M059J (cell line): ENCODE results near the gene STUM. TPM values are rescaled to one million over a fixed set of nuclear protein-coding genes. Genes with fewer than 3 reads are reported as not detected.
"Not testable (repeated sequence)": the region's sequence is repeated elsewhere in the genome, so short reads cannot be mapped to it uniquely, and the experiment has no call there.

Experiments
- DNase-seq: peaks from one replicate; pipeline ENCODE4 v3.0.0-alpha.2; 2012; ENCODE audit warnings: low read depth
- total RNA-seq: library from RNA; depleted of rRNA; stranded (reverse); fragments of >200 nt; shearing (Covaris generic); gene quantifications from 2 replicates; pipeline ENCODE4 v1.2.3, GENCODE V29; 2014

STUM gene
- total RNA-seq, 1 experiment from 2014 or later: not detected

DNA sequence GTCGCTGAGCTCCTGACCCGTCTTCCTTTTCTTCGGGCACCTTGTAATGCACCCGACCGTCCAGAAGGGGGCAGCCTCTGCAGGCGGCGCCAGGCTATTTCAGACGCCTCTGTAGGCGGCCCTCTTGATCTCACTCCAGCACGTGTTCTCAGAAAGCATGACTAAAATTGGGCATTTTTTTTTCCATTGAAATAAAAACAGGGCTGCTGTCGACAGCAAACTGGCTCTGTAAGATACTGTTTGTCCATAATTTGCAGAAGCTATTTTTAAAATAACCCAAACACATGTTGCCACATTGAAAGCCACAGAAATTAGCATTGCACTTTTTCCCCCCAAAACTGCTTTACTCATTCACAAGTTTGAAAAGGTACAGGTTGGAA lies 78.0 kb downstream of the STUM start:
- peak; percentile 57 for DNase-seq

GRCh38 chr1:226627050-226627755 lies 78.6 kb downstream of the STUM start:
- DNase-seq: no peak

DNA sequence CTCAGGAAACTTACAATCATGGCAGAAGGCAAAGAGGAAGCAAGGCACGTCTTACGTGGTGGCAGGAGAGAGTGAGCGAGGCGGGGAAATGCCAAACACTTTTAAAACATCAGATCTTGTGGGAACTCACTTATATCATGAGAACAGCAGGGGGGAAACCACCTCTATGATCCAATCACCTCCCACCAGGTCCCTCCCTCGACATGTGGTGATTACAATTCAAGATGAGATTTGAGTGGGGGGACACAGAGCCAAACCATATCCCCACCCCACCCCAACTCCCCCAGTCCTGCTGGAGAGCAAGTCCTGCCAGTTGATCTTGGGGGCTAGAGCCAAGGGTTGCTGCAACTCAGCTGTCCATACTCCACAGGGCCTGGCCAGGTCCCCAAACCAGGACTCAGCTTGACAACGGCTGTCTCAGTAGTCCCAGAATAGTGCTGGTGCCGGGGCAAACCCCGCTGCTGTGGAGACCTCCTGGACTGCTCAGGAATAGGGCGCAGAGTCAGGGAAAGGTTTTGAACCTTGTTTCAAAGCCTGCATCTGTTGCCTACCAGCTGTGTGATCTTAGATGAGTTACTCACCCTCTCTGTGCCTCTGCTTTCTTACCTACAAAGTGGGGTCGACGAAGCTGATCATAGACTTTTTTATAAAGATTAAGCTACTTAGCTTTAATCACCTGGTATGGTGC lies 79.5 kb downstream of the STUM start:
- DNase-seq: no peak

DNA sequence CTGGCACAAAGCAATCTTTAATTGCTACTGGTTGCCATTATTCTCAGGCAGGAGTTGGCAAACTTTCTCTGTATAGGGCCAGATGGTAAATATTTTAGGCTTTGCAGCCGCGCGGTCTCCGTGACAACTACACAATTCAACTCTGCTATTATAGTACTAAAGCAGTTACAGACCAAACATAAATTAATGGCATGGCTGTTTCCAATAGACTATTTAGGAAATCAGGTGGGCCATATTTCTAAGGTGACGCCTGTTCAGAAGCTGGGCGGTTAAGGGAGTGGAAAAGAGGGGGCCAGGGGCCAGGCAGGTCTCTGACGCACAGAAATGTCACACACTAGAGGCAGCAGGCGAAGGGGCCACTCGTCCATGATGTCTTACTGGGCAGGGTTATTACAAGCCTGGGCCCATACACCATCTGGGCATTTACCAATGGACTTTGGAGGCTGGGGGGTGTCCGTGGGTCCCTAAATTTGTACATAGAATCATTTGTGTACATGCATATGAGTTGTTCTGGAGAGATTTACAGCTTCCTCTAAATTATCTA lies 80.1 kb downstream of the STUM start:
- no peak for DNase-seq

GRCh38 chr1:226629210-226629895 lies 80.8 kb downstream of the STUM start:
- no peak for DNase-seq

GRCh38 chr1:226629896-226630550 lies 81.5 kb downstream of the STUM start:
- no peak for DNase-seq

DNA sequence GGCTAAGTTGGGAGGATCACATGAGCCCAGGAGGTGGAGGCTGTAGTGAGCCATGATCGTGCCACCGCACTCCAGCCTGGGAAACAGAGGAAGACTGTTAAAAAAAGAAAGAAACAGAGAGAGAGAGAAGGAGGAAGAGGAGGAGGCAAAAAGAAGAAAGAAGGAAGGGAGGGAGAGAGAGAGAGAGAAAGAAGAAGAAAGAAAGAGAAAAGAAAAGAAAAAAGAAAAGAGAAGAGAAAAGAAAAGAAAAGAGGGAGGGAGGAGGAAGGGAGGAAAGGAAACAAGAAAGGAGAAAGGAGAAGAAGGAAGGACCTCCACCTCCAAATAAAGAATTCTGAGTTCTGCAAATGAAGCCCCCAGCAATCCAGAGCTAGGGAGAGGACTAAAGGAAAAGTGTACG lies 82.0 kb downstream of the STUM start:
- no peak for DNase-seq

DNA sequence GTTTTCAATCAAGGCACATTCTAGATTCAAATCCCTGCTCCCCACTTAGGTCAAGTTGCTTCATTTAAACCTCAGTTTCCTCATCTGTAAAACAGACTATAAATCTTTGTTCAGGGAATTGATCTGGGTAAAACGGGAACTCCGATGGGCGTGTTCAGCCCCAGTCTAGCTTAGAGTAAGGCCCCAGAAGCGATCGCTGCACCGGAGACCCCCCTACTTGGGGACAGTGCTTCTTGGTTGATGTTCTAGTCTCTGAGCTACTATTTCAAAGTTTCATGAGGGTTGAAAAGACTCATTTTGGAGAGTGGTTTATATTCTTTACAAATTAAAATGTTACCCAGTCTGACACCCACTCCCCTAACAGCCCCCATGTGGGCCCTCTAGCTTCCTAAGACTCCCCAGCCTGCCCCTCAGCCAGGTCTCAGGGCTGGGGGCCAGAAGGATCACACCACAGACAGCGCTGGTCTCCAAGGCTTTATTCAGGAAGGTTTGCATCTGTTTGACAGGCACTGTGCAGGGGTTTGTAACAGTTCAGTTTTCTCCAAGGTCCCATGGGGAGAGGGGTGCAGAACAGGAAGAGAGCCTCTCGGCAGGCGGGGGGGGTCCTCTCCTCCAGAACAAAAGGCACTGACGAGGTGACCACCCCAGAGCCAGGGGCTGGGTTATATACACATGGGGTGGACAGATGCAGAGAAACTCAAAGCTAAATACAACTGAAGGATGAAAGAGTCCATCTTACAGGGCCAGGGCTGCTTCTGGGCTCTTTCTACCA lies 82.9 kb downstream of the STUM start:
- no peak for DNase-seq

DNA sequence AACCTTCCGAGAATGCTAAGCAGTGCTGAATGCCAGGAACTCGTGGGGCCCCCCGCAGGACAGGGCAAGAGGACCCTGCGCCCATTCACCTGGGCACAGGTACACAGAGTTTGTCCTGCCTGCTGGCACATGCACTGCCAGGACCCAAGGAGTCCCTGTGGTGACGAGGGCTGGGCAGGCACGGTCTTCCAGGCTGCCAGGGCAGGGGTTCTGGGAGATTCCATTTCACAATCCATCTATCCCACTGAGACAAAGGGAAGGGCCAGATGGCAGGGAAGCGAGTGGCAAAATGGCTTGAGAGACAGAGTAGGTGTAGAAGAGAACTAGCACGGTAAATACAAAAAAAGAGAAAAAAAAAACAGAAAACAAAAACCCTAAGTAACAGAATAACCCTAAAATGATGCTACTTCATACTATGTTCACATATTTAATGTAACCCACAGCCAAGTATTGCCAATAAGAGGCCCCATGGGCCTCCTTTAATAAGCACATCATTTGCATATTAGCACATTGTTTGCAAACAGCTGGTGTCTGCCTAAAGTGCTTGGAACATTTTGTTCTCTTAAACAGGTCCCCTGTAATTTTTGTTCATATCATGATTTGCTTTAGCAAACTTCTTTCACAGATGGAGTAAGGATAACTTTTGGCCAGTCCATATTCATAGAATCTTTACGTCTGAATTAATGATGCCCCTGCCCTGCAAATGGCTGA lies 83.8 kb downstream of the STUM start:
- DNase-seq: no peak

DNA sequence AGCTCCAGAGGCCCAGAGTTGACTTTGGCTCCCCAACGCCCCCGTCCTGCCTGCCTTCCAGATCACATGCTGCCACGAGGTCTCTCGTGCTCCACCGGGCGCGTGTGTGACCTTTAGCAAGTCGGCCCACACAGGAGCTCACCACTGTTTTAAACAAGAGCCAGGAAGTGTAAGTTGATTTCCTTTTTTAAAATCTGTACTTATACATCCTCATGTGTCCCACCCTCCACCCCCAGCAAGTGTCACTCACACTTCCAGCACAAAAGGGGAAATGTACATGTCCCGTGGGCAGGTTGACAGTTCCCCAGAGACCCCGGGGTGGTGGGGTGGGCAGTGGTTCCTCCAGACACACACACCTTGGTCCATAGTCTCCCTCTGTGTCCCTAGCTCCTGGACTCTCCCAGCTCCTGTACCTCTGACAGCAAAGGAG lies 84.4 kb downstream of the STUM start:
- no peak for DNase-seq

- no peak for DNase-seq
Measured at GRCh38 chr1:226633541-226634165, 85.1 kb downstream of the STUM start.

- DNase-seq: peak; percentile 42
Measured at GRCh38 chr1:226634166-226634588, 85.6 kb downstream of the STUM start.

DNA sequence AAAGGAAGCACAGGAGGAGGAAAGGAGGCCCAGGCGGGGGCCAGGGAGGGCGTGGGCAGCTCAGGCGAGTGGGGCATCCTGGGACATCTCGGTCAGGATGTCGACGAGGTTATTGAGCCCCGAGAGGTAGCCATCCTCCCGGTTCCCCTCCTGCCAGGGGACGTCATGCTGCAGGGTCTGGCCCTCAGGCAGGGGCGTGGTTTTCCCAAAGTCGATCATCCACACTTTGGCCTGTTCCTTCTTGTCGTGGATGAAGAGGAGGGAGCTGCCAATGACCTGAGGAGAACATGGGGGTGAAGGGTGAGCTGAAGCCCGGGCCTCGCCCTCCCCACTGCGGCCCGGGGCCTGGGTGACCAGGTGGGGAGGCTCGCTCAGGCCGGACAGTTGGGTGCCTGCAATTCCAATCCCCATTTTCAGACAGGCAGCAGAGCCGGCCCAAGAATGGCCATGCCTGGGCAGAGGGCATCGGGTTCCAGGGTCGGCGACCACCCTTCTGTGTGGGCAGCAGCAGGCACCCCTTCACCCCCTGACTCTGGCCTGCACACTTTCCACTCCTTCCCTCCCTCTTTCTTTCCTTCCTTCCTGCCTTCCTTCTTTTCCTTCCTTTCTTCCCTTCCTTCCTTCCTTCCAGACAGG lies 86.2 kb downstream of the STUM start:
- DNase-seq: no peak

GRCh38 chr1:226635456-226635941 lies 86.9 kb downstream of the STUM start:
- no peak for DNase-seq

- DNase-seq: no peak
Measured at GRCh38 chr1:226636847-226637096, 88.2 kb downstream of the STUM start.

GRCh38 chr1:226637147-226637935 lies 88.8 kb downstream of the STUM start:
- DNase-seq: no peak

DNA sequence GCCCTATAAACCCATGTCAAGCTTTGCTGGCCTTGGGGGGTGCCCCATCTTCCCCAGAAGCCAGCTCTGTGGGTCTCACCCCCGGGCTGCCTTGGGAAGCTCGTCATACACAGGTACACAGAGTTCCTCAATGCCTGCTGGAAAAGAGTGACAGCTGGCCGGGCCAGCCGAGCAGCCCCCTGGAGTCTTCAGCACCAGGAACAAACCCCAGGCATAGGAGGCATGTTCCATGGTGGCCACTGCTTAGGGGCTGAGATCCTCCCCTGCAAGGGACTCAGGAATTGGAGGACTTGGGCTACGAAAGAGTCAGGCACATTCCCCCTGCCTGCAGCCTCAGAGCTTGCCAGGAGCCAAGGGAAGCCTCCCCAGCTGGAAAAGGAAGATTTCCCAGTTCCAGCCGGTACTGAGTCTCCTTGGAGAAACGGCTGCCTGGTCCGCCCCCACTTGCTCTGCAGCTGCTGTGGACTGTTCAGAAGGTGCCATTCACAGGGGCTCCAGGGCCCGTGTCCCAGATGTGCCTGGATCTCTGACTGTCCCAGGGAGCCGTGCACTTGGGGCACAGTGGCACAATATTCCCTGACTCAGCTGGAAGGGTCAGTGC lies 89.5 kb downstream of the STUM start:
- no peak for DNase-seq

DNA sequence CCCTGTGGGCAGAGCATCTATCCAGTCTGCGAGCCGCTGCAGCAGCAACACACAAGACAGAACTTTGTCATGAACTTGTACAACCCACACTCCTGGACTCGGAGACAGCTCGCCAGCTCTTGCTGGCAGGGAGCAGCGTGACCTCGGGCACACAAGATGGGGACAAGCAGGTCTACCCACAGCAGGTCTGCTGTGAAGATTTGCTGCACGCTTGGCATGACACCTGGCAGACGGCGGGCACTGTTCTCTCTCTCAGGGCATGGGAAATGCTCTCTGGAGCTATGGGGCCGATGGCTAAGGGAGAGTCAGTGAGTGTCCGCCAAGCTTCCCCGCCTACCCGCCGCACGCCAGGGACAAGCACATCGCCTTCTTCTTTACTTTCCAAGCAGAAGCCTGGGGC lies 90.0 kb downstream of the STUM start:
- DNase-seq: no peak

DNA sequence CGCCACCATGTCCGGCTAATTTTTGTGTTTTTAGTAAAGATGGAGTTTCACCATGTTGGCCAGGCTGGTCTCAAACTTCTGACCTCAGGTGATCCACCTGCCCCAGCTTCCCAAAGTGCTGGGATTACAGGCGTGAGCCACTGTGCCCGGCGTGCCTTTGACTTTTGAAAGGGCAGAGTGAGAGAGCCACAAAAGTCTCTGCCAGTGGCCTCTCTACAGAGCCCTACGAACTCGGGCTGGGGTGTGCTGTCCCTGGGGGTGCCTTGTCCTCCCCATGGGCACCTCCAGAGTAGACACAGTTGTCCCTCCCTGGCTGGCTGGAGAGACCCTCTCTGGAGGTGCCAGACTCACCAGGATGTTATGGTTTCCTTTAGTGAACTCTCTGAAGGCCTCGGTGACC lies 90.6 kb downstream of the STUM start:
- DNase-seq: not testable (repeated sequence)
